Gastrocnemius medialis (tissue), 4 donors: ENCODE results near the gene PRTN3.

Source experiments
- POLR2A ChIP-seq, 2 donors: fragments of 450-650 bp; IDR thresholded peaks; one replicate each; pipeline ENCODE4 v1.6.1; 2017; ENCODE audit warnings: antibody characterized with exemption in 2 of 2, mild to moderate bottlenecking in 2 of 2, moderate library complexity in 2 of 2
- TF ChIP-seq, protein P1 (sequence below), 5 experiments: fragments of 450-650 bp in 3 of 5; fragments of 200-600 bp in 2 of 5; sonication (generic) in 2 of 5; IDR thresholded peaks in 4 of 5; conservative IDR thresholded peaks in 1 of 5; 1 replicate in 4 of 5; 2 replicates in 1 of 5; pipeline ENCODE4 v1.5.1; 2016 to 2019; ENCODE audit warnings: antibody characterized with exemption in 5 of 5, mild to moderate bottlenecking in 3 of 5, moderate library complexity in 3 of 5

DNA sequence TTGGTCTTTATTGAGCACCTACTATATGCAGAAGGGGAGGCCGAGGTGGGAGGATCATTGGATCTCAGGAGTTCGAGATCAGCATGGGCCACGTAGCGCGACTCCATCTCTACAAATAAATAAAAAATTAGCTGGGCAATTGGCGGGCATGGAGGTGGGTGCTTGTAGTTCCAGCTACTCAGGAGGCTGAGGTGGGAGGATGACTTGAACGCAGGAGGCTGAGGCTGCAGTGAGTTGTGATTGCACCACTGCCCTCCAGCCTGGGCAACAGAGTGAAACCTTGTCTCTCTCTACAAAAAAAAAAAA is 22.5 kb downstream of the PRTN3 start:
- TF ChIP-seq, protein P1, sequence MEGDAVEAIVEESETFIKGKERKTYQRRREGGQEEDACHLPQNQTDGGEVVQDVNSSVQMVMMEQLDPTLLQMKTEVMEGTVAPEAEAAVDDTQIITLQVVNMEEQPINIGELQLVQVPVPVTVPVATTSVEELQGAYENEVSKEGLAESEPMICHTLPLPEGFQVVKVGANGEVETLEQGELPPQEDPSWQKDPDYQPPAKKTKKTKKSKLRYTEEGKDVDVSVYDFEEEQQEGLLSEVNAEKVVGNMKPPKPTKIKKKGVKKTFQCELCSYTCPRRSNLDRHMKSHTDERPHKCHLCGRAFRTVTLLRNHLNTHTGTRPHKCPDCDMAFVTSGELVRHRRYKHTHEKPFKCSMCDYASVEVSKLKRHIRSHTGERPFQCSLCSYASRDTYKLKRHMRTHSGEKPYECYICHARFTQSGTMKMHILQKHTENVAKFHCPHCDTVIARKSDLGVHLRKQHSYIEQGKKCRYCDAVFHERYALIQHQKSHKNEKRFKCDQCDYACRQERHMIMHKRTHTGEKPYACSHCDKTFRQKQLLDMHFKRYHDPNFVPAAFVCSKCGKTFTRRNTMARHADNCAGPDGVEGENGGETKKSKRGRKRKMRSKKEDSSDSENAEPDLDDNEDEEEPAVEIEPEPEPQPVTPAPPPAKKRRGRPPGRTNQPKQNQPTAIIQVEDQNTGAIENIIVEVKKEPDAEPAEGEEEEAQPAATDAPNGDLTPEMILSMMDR (IDR thresholded peaks at IDR 0.05 in 4 of 5, conservative IDR thresholded peaks at IDR 0.05 in 1 of 5), result no peak
- TF ChIP-seq POLR2A (IDR thresholded peaks at IDR 0.05), result no peak
